Neural cell (in vitro differentiated cells): ENCODE results near the gene ERP27.

Experiments used
- CTCF ChIP-seq: fragments of 450-650 bp; IDR thresholded peaks from 2 replicates; pipeline ENCODE4 v1.5.1; 2014; ENCODE audit warnings: antibody characterized with exemption, mild to moderate bottlenecking, moderate library complexity; ENCODE audit not compliant: poor library complexity, severe bottlenecking
- EP300 ChIP-seq: fragments of 450-650 bp; conservative IDR thresholded peaks from 2 replicates; pipeline ENCODE4 v1.6.1; 2014; ENCODE audit warnings: antibody characterized with exemption, mild to moderate bottlenecking, moderate library complexity; ENCODE audit not compliant: poor library complexity, severe bottlenecking
- EZH2 ChIP-seq: fragments of 200-600, 300-800 bp; shearing (Covaris generic), sonication (generic); IDR thresholded peaks from 2 replicates; pipeline ENCODE4 v1.6.1; 2014; ENCODE audit warnings: antibody characterized with exemption, low read length, borderline replicate concordance, mild to moderate bottlenecking; ENCODE audit not compliant: insufficient read depth, poor library complexity, severe bottlenecking
- MXI1 ChIP-seq: fragments of 450-650 bp; conservative IDR thresholded peaks from 2 replicates; pipeline ENCODE4 v1.6.1; 2014; ENCODE audit warnings: antibody characterized with exemption, mild to moderate bottlenecking; ENCODE audit not compliant: poor library complexity, severe bottlenecking
- POLR2AphosphoS5 ChIP-seq: IDR thresholded peaks from 2 replicates; pipeline ENCODE4 v1.6.1; 2012
- RAD21 ChIP-seq: fragments of 450-650 bp; conservative IDR thresholded peaks from 2 replicates; pipeline ENCODE4 v1.6.1; 2014; ENCODE audit warnings: antibody characterized with exemption, mild to moderate bottlenecking, moderate library complexity
- REST ChIP-seq: IDR thresholded peaks from 2 replicates; pipeline ENCODE4 v1.6.1; 2012; ENCODE audit warnings: borderline replicate concordance
- SMC3 ChIP-seq: fragments of 450-650 bp; conservative IDR thresholded peaks from 2 replicates; pipeline ENCODE4 v1.6.1; 2014; ENCODE audit warnings: antibody characterized with exemption, mild to moderate bottlenecking, moderate library complexity; ENCODE audit not compliant: poor library complexity
- TAF1 ChIP-seq: IDR thresholded peaks from 2 replicates; pipeline ENCODE4 v1.6.1; 2012; ENCODE audit warnings: low read depth

- TF ChIP-seq TAF1 (no peak), CTCF (no peak), EZH2 (no peak), EP300 (no peak), SMC3 (no peak), REST (no peak), RAD21 (no peak), POLR2AphosphoS5 (no peak), MXI1 (no peak)
These were observed 15.9 kb upstream of the ERP27 start for GRCh38 chr12:14954269-14954668.
